T-helper 1 cell treated with Interleukin-12 subunit alpha and Interleukin-12 subunit beta and Interleukin-4 antibody, amounts not matched to agents 30 ng/mL and 1 ng/mL, for 36 hours (primary cell): ENCODE measurements around the gene RASL10A. TPM values are rescaled to one million over a fixed set of nuclear protein-coding genes. Genes with fewer than 3 reads are reported as not detected.

Experiments
- intact Hi-C: fragments of 100-400 bp; cut with micrococcal nuclease; formaldehyde crosslinking; loops from one replicate; pipeline ENCODE4 v1.15.1; 2024
- total RNA-seq: library from RNA; stranded (reverse); gene quantifications from 2 replicates; pipeline ENCODE4 v1.2.3, GENCODE V29; 2022

Gene RASL10A
- total RNA-seq, 1 donor from 2014 or later = 0.49 TPM

GRCh38 chr22:29339381-29340235, 24.1 kb upstream of the RASL10A start:
- intact Hi-C loops = no loop called here

- intact Hi-C loops = no loop called here
Measured at GRCh38 chr22:29338398-29338797, 22.9 kb upstream of the RASL10A start.

- intact Hi-C loops = no loop called here
Measured at GRCh38 chr22:29337631-29338284, 22.3 kb upstream of the RASL10A start.

- intact Hi-C loops = no loop called here
Measured at GRCh38 chr22:29336751-29337490, 21.4 kb upstream of the RASL10A start.

GRCh38 chr22:29335656-29336055, 20.2 kb upstream of the RASL10A start:
- intact Hi-C loops = no loop called here

GRCh38 chr22:29334696-29335344, 19.3 kb upstream of the RASL10A start:
- intact Hi-C loops = no loop called here

GRCh38 chr22:29334148-29334547, 18.7 kb upstream of the RASL10A start:
- intact Hi-C loops = no loop called here

- intact Hi-C loops = no loop called here
Measured at GRCh38 chr22:29332886-29333496, 17.5 kb upstream of the RASL10A start.

- intact Hi-C loops = no loop called here
Measured at GRCh38 chr22:29331658-29332300, 16.3 kb upstream of the RASL10A start.

- intact Hi-C loops = no loop called here
Measured at GRCh38 chr22:29331213-29331612, 15.7 kb upstream of the RASL10A start.

- intact Hi-C loops = no loop called here
Measured at GRCh38 chr22:29330753-29331152, 15.3 kb upstream of the RASL10A start.

- intact Hi-C loops = no loop called here
Measured at GRCh38 chr22:29330291-29330690, 14.8 kb upstream of the RASL10A start.

GRCh38 chr22:29329581-29329980, 14.1 kb upstream of the RASL10A start:
- intact Hi-C loops = no loop called here

- intact Hi-C loops = no loop called here
Measured at GRCh38 chr22:29328566-29329500, 13.3 kb upstream of the RASL10A start.

- intact Hi-C loops = no loop called here
Measured at GRCh38 chr22:29328055-29328454, 12.6 kb upstream of the RASL10A start.

GRCh38 chr22:29327089-29327764, 11.7 kb upstream of the RASL10A start:
- intact Hi-C loops = no loop called here

GRCh38 chr22:29326481-29326880, 11.0 kb upstream of the RASL10A start:
- intact Hi-C loops = no loop called here

GRCh38 chr22:29325785-29326315, 10.4 kb upstream of the RASL10A start:
- intact Hi-C loops = no loop called here

GRCh38 chr22:29325356-29325755, 9.9 kb upstream of the RASL10A start:
- intact Hi-C loops = no loop called here
